Mesothelial cell of epicardium (in vitro differentiated cells): ENCODE data around the gene SLC13A5. TPM values are rescaled to one million over a fixed set of nuclear protein-coding genes. Genes with fewer than 3 reads are reported as not detected.

Experiments used
- DNase-seq, 2 experiments: peaks; one replicate each; pipeline ENCODE4 v3.0.0; 2021; ENCODE audit warnings: low spot score in 2 of 2; ENCODE audit not compliant: unreplicated experiment in 2 of 2
- H3K27ac Mint-ChIP-seq: 2 replicates; pipeline ENCODE4 v1.8.0; 2021; ENCODE audit warnings: mixed read lengths
- H3K27me3 Mint-ChIP-seq: 2 replicates; pipeline ENCODE4 v1.8.0; 2021; ENCODE audit warnings: low read depth, mixed read lengths
- H3K36me3 Mint-ChIP-seq: 2 replicates; pipeline ENCODE4 v1.8.0; 2021; ENCODE audit warnings: mixed read lengths
- H3K4me1 Mint-ChIP-seq: 2 replicates; pipeline ENCODE4 v1.8.0; 2021; ENCODE audit warnings: mixed read lengths
- H3K4me3 Mint-ChIP-seq: 2 replicates; pipeline ENCODE4 v1.8.0; 2021; ENCODE audit warnings: mild to moderate bottlenecking, moderate library complexity, mixed read lengths
- H3K9me3 Mint-ChIP-seq: 2 replicates; pipeline ENCODE4 v1.8.0; 2021; ENCODE audit warnings: mixed read lengths
- CTCF ChIP-seq: fragments of 200-600 bp; sonication (generic); IDR thresholded peaks from one replicate; pipeline ENCODE4 v1.5.0; 2021; ENCODE audit warnings: antibody characterized with exemption; ENCODE audit not compliant: unreplicated experiment
- total RNA-seq: library from RNA; stranded (reverse); gene quantifications from 3 replicates; pipeline ENCODE4 v1.2.1, GENCODE V29; 2021

The SLC13A5 gene
- total RNA-seq, 1 donor from 2014 or later, result 0.18 TPM

GRCh38 chr17:6684460-6684783, 28.7 kb downstream of the SLC13A5 start:
- Mint-ChIP-seq H3K36me3 (no peaks in the 10 kb centered on the region), H3K27ac (no peak overlapping the region), H3K4me3 (no peak overlapping the region), H3K9me3 (no peaks in the 10 kb centered on the region), H3K4me1 (no peaks in the 10 kb centered on the region), H3K27me3 (peaks cover 42% of the 10 kb centered on the region)
- DNase-seq, result no peak
- no peak for TF ChIP-seq CTCF

- TF ChIP-seq CTCF, result no peak
- no peaks in the 10 kb centered on the region for H3K9me3 Mint-ChIP-seq
- no peak for DNase-seq
- H3K4me1 Mint-ChIP-seq, result no peaks in the 10 kb centered on the region
- no peak overlapping the region for H3K27ac Mint-ChIP-seq
- H3K4me3 Mint-ChIP-seq, result no peak overlapping the region
- H3K36me3 Mint-ChIP-seq, result no peaks in the 10 kb centered on the region
- H3K27me3 Mint-ChIP-seq, result peaks cover 46% of the 10 kb centered on the region
Measured at GRCh38 chr17:6683730-6684459, 29.3 kb downstream of the SLC13A5 start.

GRCh38 chr17:6683081-6683684, 30.0 kb downstream of the SLC13A5 start:
- TF ChIP-seq CTCF, result no peak
- Mint-ChIP-seq H3K9me3 (no peaks in the 10 kb centered on the region), H3K4me3 (no peak overlapping the region), H3K36me3 (no peaks in the 10 kb centered on the region), H3K4me1 (no peaks in the 10 kb centered on the region), H3K27ac (no peak overlapping the region), H3K27me3 (peaks cover 53% of the 10 kb centered on the region)
- no peak for DNase-seq

- TF ChIP-seq CTCF, result no peak
- DNase-seq, result no peak
- Mint-ChIP-seq H3K27ac (no peak overlapping the region), H3K36me3 (no peaks in the 10 kb centered on the region), H3K4me3 (no peak overlapping the region), H3K9me3 (no peaks in the 10 kb centered on the region), H3K27me3 (peaks cover 57% of the 10 kb centered on the region), H3K4me1 (no peaks in the 10 kb centered on the region)
Measured at GRCh38 chr17:6682339-6682738, 30.8 kb downstream of the SLC13A5 start.

GRCh38 chr17:6681671-6682070, 31.5 kb downstream of the SLC13A5 start:
- Mint-ChIP-seq H3K27ac (no peak overlapping the region), H3K4me1 (no peaks in the 10 kb centered on the region), H3K27me3 (peaks cover 50% of the 10 kb centered on the region), H3K4me3 (no peak overlapping the region), H3K36me3 (no peaks in the 10 kb centered on the region), H3K9me3 (no peaks in the 10 kb centered on the region)
- no peak for TF ChIP-seq CTCF
- DNase-seq, result no peak
